ENCODE results near the gene SLC9A5. TPM values are rescaled to one million over a fixed set of nuclear protein-coding genes. Genes with fewer than 3 reads are reported as not detected.

The SLC9A5 gene
- total RNA-seq, 1 donor = 1.4 TPM

GRCh38 chr16:67279296-67280089 is 30.7 kb downstream of the SLC9A5 start, which contains the start of gene PLEKHG4:
TSS of gene PLEKHG4 (plus strand) at chr16:67279532. CDS start at chr16:67280045, 513 bp downstream.
- peak; percentile 49 for TF ChIP-seq CTCF (IDR thresholded peaks at IDR 0.05; ENCODE audit: insufficient read depth, low read length)
- DNase-seq (ENCODE audit: low read depth) = peak; percentile 59
- peak within 1 kb of the TSS; percentile 67 for H3K4me3 ChIP-seq (ENCODE audit: low read depth, low read length)

GRCh38 chr16:67280090-67281015 is 31.6 kb downstream of the SLC9A5 start:
- H3K4me3 ChIP-seq (ENCODE audit: low read depth, low read length) = no peak overlapping the region
- TF ChIP-seq CTCF (IDR thresholded peaks at IDR 0.05; ENCODE audit: insufficient read depth, low read length) = no peak
- DNase-seq (ENCODE audit: low read depth) = no peak

GRCh38 chr16:67281536-67282446 is 33.0 kb downstream of the SLC9A5 start:
- DNase-seq (ENCODE audit: low read depth) = no peak
- TF ChIP-seq CTCF (IDR thresholded peaks at IDR 0.05; ENCODE audit: insufficient read depth, low read length) = no peak
- H3K4me3 ChIP-seq (ENCODE audit: low read depth, low read length) = no peak overlapping the region

GRCh38 chr16:67282447-67282805 is 33.6 kb downstream of the SLC9A5 start:
- DNase-seq (ENCODE audit: low read depth) = no peak
- H3K4me3 ChIP-seq (ENCODE audit: low read depth, low read length) = no peak overlapping the region
- TF ChIP-seq CTCF (IDR thresholded peaks at IDR 0.05; ENCODE audit: insufficient read depth, low read length) = no peak

GRCh38 chr16:67283039-67283825 is 34.5 kb downstream of the SLC9A5 start:
- H3K4me3 ChIP-seq (ENCODE audit: low read depth, low read length) = no peak overlapping the region
- no peak for DNase-seq (ENCODE audit: low read depth)
- no peak for TF ChIP-seq CTCF (IDR thresholded peaks at IDR 0.05; ENCODE audit: insufficient read depth, low read length)

Data from fibroblast of the aortic adventitia (primary cell).